Tibial artery (tissue), 4 donors: ENCODE data around the gene GRP.
"Not testable (repeated sequence)": the region's sequence is repeated elsewhere in the genome, so short reads cannot be mapped to it uniquely, and the experiment has no call there.

Experiments
- DNase-seq, 2 donors: peaks; one replicate each; pipeline ENCODE4 v3.0.0-alpha.2; 2019
- H3K27ac ChIP-seq, 2 donors: fragments of 200-600 bp; sonication (generic) in 1 of 2; 1 replicate in 1 of 2; 2 replicates in 1 of 2; pipeline ENCODE4 v1.5.1; 2018 to 2019; ENCODE audit warnings: mild to moderate bottlenecking in 1 of 2
- H3K27me3 ChIP-seq, 2 donors: fragments of 200-600 bp; sonication (generic) in 1 of 2; one replicate each; pipeline versions ENCODE4 v1.5.1 to v1.6.0; 2016 to 2019
- H3K36me3 ChIP-seq, 3 donors: fragments of 200-600 bp; sonication (generic) in 2 of 3; one replicate each; pipeline ENCODE4 v1.5.1; 2016 to 2019; ENCODE audit warnings: mild to moderate bottlenecking in 2 of 3
- H3K4me1 ChIP-seq, 4 donors: fragments of 200-600 bp; sonication (generic) in 2 of 4; 1 replicate in 3 of 4; 2 replicates in 1 of 4; pipeline ENCODE4 v1.5.1; 2016 to 2019
- H3K4me3 ChIP-seq, 2 donors: fragments of 200-600 bp; sonication (generic) in 1 of 2; 1 replicate in 1 of 2; 2 replicates in 1 of 2; pipeline ENCODE4 v1.5.1; 2018 to 2019; ENCODE audit warnings: mild to moderate bottlenecking in 2 of 2
- H3K9me3 ChIP-seq, 3 donors: fragments of 200-600 bp; sonication (generic) in 1 of 3; one replicate each; pipeline ENCODE4 v1.5.1; 2016 to 2019
- intact Hi-C: fragments of 100-400 bp; cut with DNase I; formaldehyde crosslinking; loops from one replicate; pipeline ENCODE4 v1.15.0; 2023; ENCODE audit warnings: low total_unique reads
- TF ChIP-seq, protein P1 (sequence below), 2 experiments: fragments of 200-600 bp in 1 of 2; fragments of 450-650 bp in 1 of 2; IDR thresholded peaks; one replicate each; pipeline ENCODE4 v1.5.1; 2017 to 2019; ENCODE audit warnings: antibody characterized with exemption in 2 of 2, mild to moderate bottlenecking in 1 of 2, moderate library complexity in 1 of 2

GRP gene

GRCh38 chr18:59262243-59262642, 42.3 kb downstream of the GRP start:
- H3K27me3 ChIP-seq = peaks cover 0 to 46% of the 10 kb centered on the region in 2 donors
- H3K27ac ChIP-seq, intact Hi-C loops: not testable (repeated sequence)

GRCh38 chr18:59263661-59264060, 43.7 kb downstream of the GRP start:
- intact Hi-C loops = no loop called here
- no peaks in the 10 kb centered on the region for H3K9me3 ChIP-seq
- TF ChIP-seq, protein P1, sequence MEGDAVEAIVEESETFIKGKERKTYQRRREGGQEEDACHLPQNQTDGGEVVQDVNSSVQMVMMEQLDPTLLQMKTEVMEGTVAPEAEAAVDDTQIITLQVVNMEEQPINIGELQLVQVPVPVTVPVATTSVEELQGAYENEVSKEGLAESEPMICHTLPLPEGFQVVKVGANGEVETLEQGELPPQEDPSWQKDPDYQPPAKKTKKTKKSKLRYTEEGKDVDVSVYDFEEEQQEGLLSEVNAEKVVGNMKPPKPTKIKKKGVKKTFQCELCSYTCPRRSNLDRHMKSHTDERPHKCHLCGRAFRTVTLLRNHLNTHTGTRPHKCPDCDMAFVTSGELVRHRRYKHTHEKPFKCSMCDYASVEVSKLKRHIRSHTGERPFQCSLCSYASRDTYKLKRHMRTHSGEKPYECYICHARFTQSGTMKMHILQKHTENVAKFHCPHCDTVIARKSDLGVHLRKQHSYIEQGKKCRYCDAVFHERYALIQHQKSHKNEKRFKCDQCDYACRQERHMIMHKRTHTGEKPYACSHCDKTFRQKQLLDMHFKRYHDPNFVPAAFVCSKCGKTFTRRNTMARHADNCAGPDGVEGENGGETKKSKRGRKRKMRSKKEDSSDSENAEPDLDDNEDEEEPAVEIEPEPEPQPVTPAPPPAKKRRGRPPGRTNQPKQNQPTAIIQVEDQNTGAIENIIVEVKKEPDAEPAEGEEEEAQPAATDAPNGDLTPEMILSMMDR (IDR thresholded peaks at IDR 0.05) = no peak
- H3K4me3 ChIP-seq = no peak overlapping the region
- no peak for DNase-seq
- no peak overlapping the region for H3K27ac ChIP-seq
- peaks cover 0 to 60% of the 10 kb centered on the region in 2 donors for H3K27me3 ChIP-seq
- H3K36me3 ChIP-seq = no peaks in the 10 kb centered on the region
- peaks cover 0 to 25% (median 13%) of the 10 kb centered on the region in 4 donors for H3K4me1 ChIP-seq

More at GRCh38 chr18:59262243-59262642, 42.3 kb downstream of the GRP start:
- H3K9me3 ChIP-seq, H3K36me3 ChIP-seq, H3K4me3 ChIP-seq, DNase-seq: not testable (repeated sequence)
- H3K4me1 ChIP-seq = peaks cover 0 to 11% (median 3%) of the 10 kb centered on the region in 4 donors

DNA sequence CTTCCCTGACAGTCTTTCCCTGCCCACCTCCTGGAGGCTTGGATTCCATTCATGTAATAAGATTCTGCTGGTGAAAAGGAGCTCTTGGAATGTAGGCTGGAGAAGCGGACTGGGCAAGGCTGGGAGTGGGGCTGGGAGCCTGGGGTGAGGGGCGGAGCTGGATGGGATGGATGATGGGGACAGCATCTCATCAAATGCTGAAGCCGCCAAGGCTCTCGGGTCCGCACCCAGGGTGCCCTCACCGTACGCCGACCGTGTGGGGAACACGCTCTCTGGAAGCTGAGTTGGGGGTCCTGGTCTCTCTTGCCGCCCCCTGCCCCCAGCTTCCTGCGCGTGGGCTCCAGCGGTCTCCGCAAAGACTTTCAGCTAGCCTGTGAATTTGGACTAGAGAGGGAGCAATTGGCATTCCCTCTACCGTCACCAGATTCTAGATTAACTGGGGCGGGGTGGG, 44.2 kb downstream of the GRP start:
- TF ChIP-seq, protein P1 (IDR thresholded peaks at IDR 0.05) = no peak
- Histone ChIP-seq H3K4me1 (peaks cover 0 to 29% (median 17%) of the 10 kb centered on the region in 4 donors), H3K27ac (no peak overlapping the region), H3K4me3 (no peak overlapping the region), H3K36me3 (no peaks in the 10 kb centered on the region), H3K27me3 (peaks cover 0 to 65% of the 10 kb centered on the region in 2 donors), H3K9me3 (no peaks in the 10 kb centered on the region)
- no peak for DNase-seq
- intact Hi-C loops = no loop called here

- no peaks in the 10 kb centered on the region for H3K9me3 ChIP-seq
- TF ChIP-seq, protein P1 (IDR thresholded peaks at IDR 0.05) = no peak
- no peaks in the 10 kb centered on the region for H3K36me3 ChIP-seq
- H3K4me3 ChIP-seq = no peak overlapping the region
- DNase-seq = no peak
- H3K4me1 ChIP-seq = peaks cover 0 to 29% (median 18%) of the 10 kb centered on the region in 4 donors
- H3K27ac ChIP-seq = no peak overlapping the region
- intact Hi-C loops = no loop called here
- peaks cover 0 to 70% of the 10 kb centered on the region in 2 donors for H3K27me3 ChIP-seq
Observed at GRCh38 chr18:59264651-59265245, 44.8 kb downstream of the GRP start.

- TF ChIP-seq, protein P1 (IDR thresholded peaks at IDR 0.05) = no peak
- Histone ChIP-seq H3K27me3 (peaks cover 0 to 77% of the 10 kb centered on the region in 2 donors), H3K4me1 (peaks cover 0 to 29% (median 18%) of the 10 kb centered on the region in 4 donors), H3K4me3 (peak overlapping the region in 1 of 2 donors; percentile 13), H3K36me3 (no peaks in the 10 kb centered on the region), H3K27ac (no peak overlapping the region), H3K9me3 (no peaks in the 10 kb centered on the region)
- no peak for DNase-seq
- intact Hi-C loops = no loop called here
Observed at GRCh38 chr18:59265246-59265973, 45.5 kb downstream of the GRP start.

DNA sequence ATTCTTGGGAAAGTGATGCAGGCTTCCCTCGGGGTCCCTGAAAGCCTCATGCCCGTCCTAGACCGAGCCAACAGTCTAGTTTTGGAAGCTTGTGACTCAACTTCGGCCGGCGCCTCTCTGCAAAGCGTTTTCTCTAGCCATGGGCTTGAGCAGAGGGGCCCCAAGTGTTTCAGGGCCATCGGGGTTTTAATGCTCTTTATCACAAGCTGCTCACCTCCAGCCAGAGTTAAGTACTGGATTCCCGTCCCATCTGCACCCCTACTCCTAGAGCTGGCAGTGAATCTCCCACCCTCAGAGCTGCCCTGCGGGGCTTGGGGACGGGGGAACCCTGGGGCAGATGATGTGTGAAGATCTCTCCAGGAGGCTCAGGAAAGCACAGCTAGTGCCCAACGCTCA, 46.0 kb downstream of the GRP start:
- no peaks in the 10 kb centered on the region for H3K9me3 ChIP-seq
- TF ChIP-seq, protein P1 (IDR thresholded peaks at IDR 0.05) = no peak
- intact Hi-C loops = no loop called here
- DNase-seq = no peak
- H3K36me3 ChIP-seq = no peaks in the 10 kb centered on the region
- H3K4me3 ChIP-seq = no peak overlapping the region
- H3K27me3 ChIP-seq = peaks cover 0 to 82% of the 10 kb centered on the region in 2 donors
- no peak overlapping the region for H3K27ac ChIP-seq
- H3K4me1 ChIP-seq = peaks cover 0 to 29% (median 18%) of the 10 kb centered on the region in 4 donors
